GM12801 (cell line): ENCODE results near the gene STAT5A.

Source experiments
- TF ChIP-seq, protein P1 (sequence below): IDR thresholded peaks from one replicate; pipeline ENCODE4 v1.5.1; 2011; ENCODE audit warnings: control low read depth; ENCODE audit not compliant: insufficient read length; ENCODE audit errors: extremely low read depth

The STAT5A gene

DNA sequence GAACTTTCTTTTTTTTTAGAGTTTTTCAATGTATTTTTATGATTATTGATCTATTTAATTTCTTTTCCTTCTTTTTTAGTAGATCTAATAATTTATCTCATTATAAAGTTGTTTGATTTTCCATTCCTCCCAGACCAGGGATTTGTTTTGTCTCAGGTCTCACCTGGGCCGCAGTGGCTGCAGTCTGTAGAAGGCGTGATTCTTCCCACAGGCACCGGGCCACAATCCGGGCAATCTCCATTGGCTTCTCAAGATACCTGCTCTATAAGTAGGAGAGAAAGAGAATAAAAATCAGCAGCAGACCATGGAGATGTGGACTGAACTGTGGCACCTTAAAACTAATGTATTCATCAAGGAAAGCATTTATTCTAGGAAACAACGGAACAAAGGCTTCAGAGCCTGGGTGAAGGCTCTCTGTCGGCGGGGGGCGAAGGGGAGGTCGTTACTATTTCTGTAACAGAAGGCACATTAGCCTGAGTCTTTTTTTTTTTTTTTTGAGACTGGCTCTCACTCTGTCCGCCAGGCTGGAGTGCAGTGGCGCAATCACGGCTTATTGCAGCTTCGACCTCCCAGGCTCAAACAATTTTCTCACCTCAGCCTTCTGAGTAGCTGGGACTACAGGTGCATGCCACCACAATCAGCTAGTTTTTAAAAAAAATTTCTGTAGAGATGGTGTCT, 57.2 kb downstream of the STAT5A start:
- TF ChIP-seq, protein P1, sequence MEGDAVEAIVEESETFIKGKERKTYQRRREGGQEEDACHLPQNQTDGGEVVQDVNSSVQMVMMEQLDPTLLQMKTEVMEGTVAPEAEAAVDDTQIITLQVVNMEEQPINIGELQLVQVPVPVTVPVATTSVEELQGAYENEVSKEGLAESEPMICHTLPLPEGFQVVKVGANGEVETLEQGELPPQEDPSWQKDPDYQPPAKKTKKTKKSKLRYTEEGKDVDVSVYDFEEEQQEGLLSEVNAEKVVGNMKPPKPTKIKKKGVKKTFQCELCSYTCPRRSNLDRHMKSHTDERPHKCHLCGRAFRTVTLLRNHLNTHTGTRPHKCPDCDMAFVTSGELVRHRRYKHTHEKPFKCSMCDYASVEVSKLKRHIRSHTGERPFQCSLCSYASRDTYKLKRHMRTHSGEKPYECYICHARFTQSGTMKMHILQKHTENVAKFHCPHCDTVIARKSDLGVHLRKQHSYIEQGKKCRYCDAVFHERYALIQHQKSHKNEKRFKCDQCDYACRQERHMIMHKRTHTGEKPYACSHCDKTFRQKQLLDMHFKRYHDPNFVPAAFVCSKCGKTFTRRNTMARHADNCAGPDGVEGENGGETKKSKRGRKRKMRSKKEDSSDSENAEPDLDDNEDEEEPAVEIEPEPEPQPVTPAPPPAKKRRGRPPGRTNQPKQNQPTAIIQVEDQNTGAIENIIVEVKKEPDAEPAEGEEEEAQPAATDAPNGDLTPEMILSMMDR: no peak

- TF ChIP-seq, protein P1: no peak
These were observed 58.2 kb downstream of the STAT5A start for GRCh38 chr17:42346481-42346880.

GRCh38 chr17:42347198-42347597, 58.9 kb downstream of the STAT5A start:
- TF ChIP-seq, protein P1: no peak

DNA sequence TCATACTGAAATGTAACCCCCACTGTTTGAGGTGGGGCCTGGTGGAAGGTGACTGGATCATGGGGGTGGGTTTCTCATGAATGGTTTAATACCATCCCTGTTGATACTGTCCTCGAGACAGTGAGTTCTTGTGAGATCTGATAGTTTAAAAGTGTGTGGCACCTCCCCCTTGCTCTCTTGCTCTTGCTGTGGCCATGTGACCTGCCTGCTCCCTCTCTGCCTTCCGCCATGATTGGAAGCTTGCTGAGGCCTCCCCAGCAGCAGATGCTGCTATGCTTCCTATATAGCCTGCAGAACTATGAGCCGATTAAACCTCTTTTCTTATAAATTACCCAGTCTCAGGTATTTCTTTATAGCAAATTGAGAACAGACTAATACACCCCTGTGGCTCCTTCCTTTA, 59.3 kb downstream of the STAT5A start:
- TF ChIP-seq, protein P1: no peak

DNA sequence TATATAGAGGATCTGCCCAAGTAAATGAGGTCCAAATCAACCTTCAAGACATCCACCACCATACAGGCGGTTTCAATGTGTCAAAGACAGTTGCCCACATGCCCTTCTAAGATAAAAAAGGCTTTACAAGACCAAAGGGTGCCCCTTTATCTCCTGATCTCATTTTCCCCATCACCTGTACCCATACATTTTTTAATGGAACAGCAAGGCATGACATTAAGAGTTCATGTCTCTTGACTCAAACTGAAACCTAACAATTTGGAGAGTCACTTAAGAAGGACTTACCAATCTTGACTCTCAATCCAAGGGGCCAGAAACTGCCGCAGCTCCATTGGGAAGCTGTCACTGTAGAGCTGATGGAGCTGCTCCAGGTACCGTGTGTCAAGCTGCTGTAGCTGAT, 59.8 kb downstream of the STAT5A start:
- TF ChIP-seq, protein P1: no peak

DNA sequence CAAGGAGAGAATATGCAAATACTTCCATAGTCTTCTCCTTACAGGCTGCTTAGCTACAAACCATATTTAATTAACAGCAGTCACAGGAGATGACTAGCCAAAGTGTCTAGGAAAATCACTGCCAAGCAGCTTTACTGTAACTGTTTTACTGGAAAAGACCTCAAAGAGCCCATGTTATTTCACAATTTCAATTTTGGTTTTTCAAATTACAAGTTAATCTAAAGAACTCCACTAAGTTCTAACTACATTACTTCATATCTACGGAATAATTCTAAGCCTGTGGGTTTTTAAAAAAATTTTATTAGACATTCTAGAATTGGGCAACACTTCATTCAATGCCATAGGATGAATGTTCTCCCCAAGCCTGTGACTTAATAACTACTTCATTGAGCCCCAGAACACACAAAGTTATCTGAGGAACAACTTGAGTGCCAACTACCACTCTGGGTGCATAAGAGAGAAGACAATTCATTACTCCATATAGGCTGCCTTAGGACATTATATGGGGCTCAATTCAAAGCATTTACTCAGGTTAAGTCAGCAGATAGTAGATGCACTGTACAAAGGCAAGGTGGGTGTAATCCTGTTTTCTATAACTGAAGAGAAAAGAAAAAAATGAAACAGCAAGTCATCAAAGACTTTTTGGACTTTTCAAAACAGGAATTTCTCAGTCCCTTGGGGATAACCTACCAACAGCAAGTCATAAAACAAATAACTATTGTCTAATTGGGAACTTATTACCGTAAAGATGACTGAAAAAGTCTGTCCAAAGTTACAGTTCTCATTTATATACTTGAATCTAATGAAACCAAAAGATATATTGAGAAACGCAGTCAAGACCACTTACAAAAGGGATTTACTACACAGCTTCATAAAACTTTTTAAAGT, 66.9 kb downstream of the STAT5A start:
- TF ChIP-seq, protein P1: no peak

- TF ChIP-seq, protein P1: no peak
These were observed 70.1 kb downstream of the STAT5A start for GRCh38 chr17:42358434-42358833.
